ENCODE data around the gene PRRT2.
"Not testable (repeated sequence)": the region's sequence is repeated elsewhere in the genome, so short reads cannot be mapped to it uniquely, and the experiment has no call there.

The PRRT2 gene

DNA sequence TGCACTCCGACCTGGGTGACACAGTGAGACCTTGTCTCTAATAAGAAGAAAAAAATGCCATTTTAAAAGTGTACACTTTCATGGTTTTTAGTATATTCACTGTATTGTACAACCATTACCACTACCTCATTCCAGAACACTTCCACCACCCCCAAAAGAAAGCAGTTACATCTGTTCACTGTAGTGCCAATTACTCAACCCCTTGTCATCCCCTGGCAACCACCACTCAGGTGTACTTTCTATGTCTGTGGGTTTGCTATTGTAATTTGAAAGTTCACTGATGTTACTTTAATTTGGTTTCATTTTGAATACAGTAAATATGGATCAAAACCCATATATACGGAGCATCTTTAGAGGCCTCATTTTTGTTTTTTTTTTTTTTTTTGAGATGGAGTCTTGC, 27.8 kb upstream of the PRRT2 start:
- TF ChIP-seq CTCF (IDR thresholded peaks at IDR 0.05; ENCODE audit: low read depth, low read length, missing control alignments) = no peak
- no peak overlapping the region for H3K4me3 ChIP-seq (ENCODE audit: low read depth, low read length)
- DNase-seq (ENCODE audit: low read depth) = no peak

DNA sequence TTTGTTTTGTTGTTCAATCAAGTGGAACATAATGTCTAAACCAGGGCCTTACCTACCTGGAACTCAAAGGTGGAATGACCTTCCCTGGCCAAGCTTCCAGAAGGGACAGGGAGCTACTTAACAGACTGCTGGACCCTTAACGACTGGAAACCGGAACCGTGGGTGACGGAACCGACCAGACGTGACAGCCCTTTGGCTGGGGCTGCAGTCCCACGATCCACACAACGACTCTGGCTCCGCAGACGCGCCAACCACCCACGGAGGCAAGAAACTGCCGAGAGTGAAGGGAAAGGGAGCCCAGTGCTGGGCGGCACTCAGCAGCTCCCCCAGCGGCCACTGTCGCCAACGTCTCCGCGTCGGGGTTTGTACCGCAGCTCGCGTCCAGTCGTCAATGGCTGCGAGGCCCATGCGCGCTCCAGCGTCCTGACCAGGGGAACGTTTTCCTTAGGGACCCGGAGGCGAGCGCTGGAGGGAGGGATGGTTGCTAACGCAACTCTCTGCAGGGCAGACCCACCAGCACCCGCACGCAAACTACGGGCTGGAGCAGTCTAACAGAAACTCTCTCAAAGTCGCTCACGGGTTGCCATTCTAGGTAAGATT, 27.0 kb upstream of the PRRT2 start:
- no peak overlapping the region; the same call in 1 of the 2 replicates for H3K4me3 ChIP-seq (ENCODE audit: low read depth, low read length)
- peak; percentile 82 for TF ChIP-seq CTCF (IDR thresholded peaks at IDR 0.05; ENCODE audit: low read depth, low read length, missing control alignments)
- no peak for DNase-seq (ENCODE audit: low read depth)

GRCh38 chr16:29787155-29787554, 24.8 kb upstream of the PRRT2 start:
- not testable (repeated sequence) for H3K4me3 ChIP-seq (ENCODE audit: low read depth, low read length); DNase-seq (ENCODE audit: low read depth)

DNA sequence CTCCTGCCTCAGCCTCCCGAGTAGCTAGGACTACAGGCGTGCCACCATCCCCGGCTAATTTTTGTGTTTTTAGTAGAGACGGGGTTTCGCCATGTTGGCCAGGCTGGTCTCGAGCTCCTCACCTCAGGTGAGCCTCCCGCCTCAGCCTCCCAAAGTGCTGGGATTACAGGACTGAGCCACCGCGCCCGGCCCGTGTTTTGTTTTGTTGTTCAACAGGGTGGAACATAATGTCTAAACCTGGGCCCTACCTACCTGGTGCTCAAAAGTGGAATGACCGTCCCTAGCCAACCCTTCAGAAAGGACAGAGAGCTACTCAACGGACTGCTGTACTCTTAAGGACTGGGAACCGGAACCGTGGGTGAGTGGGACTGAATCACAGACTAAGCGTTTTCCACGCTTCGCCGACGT, 22.2 kb upstream of the PRRT2 start:
- TF ChIP-seq CTCF (IDR thresholded peaks at IDR 0.05; ENCODE audit: low read depth, low read length, missing control alignments) = no peak
- H3K4me3 ChIP-seq (ENCODE audit: low read depth, low read length) = peak overlapping the region; percentile 94

GRCh38 chr16:29790183-29790948, 21.6 kb upstream of the PRRT2 start, which contains the start of gene KIF22:
Gene KIF22, plus strand, starts transcription at chr16:29790751. Its CDS starts 9 bp downstream, at chr16:29790760.
- peak within 1 kb of the TSS; percentile 94 for H3K4me3 ChIP-seq (ENCODE audit: low read depth, low read length)
- peak; percentile 77 for TF ChIP-seq CTCF (IDR thresholded peaks at IDR 0.05; ENCODE audit: low read depth, low read length, missing control alignments)
- DNase-seq (ENCODE audit: low read depth) = peak; percentile 96

More for the DNA sequence above, 22.2 kb upstream of the PRRT2 start:
- no peak for DNase-seq (ENCODE audit: low read depth)

GRCh38 chr16:29790949-29791844, 20.8 kb upstream of the PRRT2 start:
- DNase-seq (ENCODE audit: low read depth) = no peak
- TF ChIP-seq CTCF (IDR thresholded peaks at IDR 0.05; ENCODE audit: low read depth, low read length, missing control alignments) = no peak

More at GRCh38 chr16:29790949-29791844, 20.8 kb upstream of the PRRT2 start:
- H3K4me3 ChIP-seq (ENCODE audit: low read depth, low read length) = peak overlapping the region; percentile 65

Data from GM12864 (cell line).